Activated CD4-positive, CD25-positive, alpha-beta regulatory T cell (primary cell): ENCODE data around the gene SUN1.
"Not testable (repeated sequence)": the region's sequence is repeated elsewhere in the genome, so short reads cannot be mapped to it uniquely, and the experiment has no call there.

Experiments used
- DNase-seq, 4 experiments: peaks; one replicate each; lab custom pipeline; 2025; lab: John Stamatoyannopoulos, UW

Gene SUN1

GRCh38 chr7:920351-921070 is 88.2 kb downstream of the SUN1 start:
- no peak for DNase-seq

- no peak for DNase-seq
Measured at GRCh38 chr7:921071-921461, 88.8 kb downstream of the SUN1 start.

GRCh38 chr7:921581-922333 is 89.5 kb downstream of the SUN1 start:
- DNase-seq = no peak

- no peak for DNase-seq
Measured at GRCh38 chr7:922334-923107, 90.2 kb downstream of the SUN1 start.

GRCh38 chr7:923108-924041 is 91.1 kb downstream of the SUN1 start:
- peak; percentile 74 to 88 (median 82) for DNase-seq

GRCh38 chr7:924042-924441 is 91.8 kb downstream of the SUN1 start:
- not testable (repeated sequence) for DNase-seq
